ENCODE measurements around the gene CCDC92B. TPM values are rescaled to one million over a fixed set of nuclear protein-coding genes. Genes with fewer than 3 reads are reported as not detected.
A peak's percentile ranks its signal among the peaks of the same experiment; 100 is the strongest.

Gene CCDC92B
- total and polyA plus RNA-seq, 2 of the 13 experiments (the other 11 are each of a cell fraction or from before 2014, with no cell fraction given) = not detected

GRCh38 chr17:2776589-2777241 is 27.3 kb upstream of the CCDC92B start (continued):
- TF ChIP-seq PATZ1 (CRISPR knock-in tag; IDR thresholded peaks at IDR 0.05) (peak; percentile 56), PRDM15 (CRISPR knock-in tag; IDR thresholded peaks at IDR 0.05) (peak; percentile 84), LBX2 (CRISPR knock-in tag; IDR thresholded peaks at IDR 0.05; ENCODE audit: borderline replicate concordance) (0 out of 2 replicates have a peak, but pooled peaks have one; percentile 38), SMYD3 (CRISPR knock-in tag; IDR thresholded peaks at IDR 0.05) (no peak), ZNF530 (CRISPR knock-in tag; IDR thresholded peaks at IDR 0.05; ENCODE audit: low read depth) (no peak), ZNF274 (CRISPR knock-in tag; IDR thresholded peaks at IDR 0.05) (0 out of 2 replicates have a peak, but pooled peaks have one; percentile 21), POLR2AphosphoS5 (IDR thresholded peaks at IDR 0.05; ENCODE audit: low read depth, low read length) (peak; percentile 57), SAP130 (CRISPR knock-in tag; IDR thresholded peaks at IDR 0.05; ENCODE audit: low read depth) (peak; percentile 42; the same call in 1 of the 2 replicates), HDAC1 (CRISPR knock-in tag; IDR thresholded peaks at IDR 0.05) (peak; percentile 22; the same call in 1 of the 2 replicates), KDM5B (CRISPR knock-in tag; IDR thresholded peaks at IDR 0.05; ENCODE audit: borderline replicate concordance) (0 out of 2 replicates have a peak, but pooled peaks have one; percentile 33), ASH2L (IDR thresholded peaks at IDR 0.05; ENCODE audit: insufficient read length, low read depth, low read length) (peak; percentile 28), IRF1 (CRISPR knock-in tag; IDR thresholded peaks at IDR 0.05; ENCODE audit: low read depth) (no peak), JARID2 (CRISPR knock-in tag; IDR thresholded peaks at IDR 0.05; ENCODE audit: insufficient replicate concordance) (no peak), ZNF850 (CRISPR knock-in tag; conservative IDR thresholded peaks at IDR 0.05) (no peak), TFDP2 (CRISPR knock-in tag; IDR thresholded peaks at IDR 0.05) (peak; percentile 52; the same call in 1 of the 2 replicates), ZHX1 (CRISPR knock-in tag; IDR thresholded peaks at IDR 0.05; ENCODE audit: low read depth) (0 out of 2 replicates have a peak, but pooled peaks have one; percentile 11), KLF12 (CRISPR knock-in tag; IDR thresholded peaks at IDR 0.05; ENCODE audit: borderline replicate concordance) (0 out of 2 replicates have a peak, but pooled peaks have one; percentile 33)
